SU-DHL-6 (cell line): Measurements from ENCODE around the gene MYL6.

Experiments
- CTCF ChIP-seq: fragments of 200-600 bp; sonication (generic); IDR thresholded peaks from one replicate; pipeline ENCODE4 v1.5.1; 2017; ENCODE audit warnings: antibody characterized with exemption, mild to moderate bottlenecking, low read length, moderate library complexity; ENCODE audit not compliant: insufficient read depth, poor library complexity, severe bottlenecking
- EZH2phosphoT487 ChIP-seq: fragments of 200-600 bp; sonication (generic), shearing (Covaris generic); conservative IDR thresholded peaks from 2 replicates; pipeline ENCODE4 v1.6.1; 2018; ENCODE audit warnings: mild to moderate bottlenecking, antibody characterized with exemption, low read length, moderate library complexity, mixed read lengths

DNA sequence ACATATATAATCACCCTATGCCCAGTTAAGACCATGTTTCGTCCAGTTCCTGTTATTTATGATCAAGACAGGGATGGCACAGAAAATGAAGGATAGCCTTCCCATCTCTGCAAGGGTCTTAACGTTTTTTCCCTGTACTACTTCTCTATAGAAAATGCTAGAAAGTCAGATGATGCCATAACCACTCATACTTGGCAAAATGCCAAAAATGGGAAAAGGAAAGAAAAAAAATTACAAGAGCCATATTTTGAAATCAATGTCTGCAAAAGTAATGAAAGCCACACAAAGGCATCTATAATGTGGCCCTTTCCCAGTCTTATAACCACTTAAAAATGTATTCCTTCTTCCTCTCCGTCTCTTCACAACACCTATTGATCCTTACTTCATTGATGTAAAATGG is 7.6 kb upstream of the MYL6 start:
- no peak for TF ChIP-seq CTCF
- no peak for TF ChIP-seq EZH2phosphoT487
